GM12872 (cell line): ENCODE results near the gene NEDD9.

Source experiments
- TF ChIP-seq, protein P1 (sequence below): IDR thresholded peaks from 3 replicates; pipeline ENCODE4 v1.5.1; 2011; ENCODE audit warnings: low read depth, mild to moderate bottlenecking, low read length, moderate library complexity; ENCODE audit not compliant: insufficient read depth

NEDD9 gene

DNA sequence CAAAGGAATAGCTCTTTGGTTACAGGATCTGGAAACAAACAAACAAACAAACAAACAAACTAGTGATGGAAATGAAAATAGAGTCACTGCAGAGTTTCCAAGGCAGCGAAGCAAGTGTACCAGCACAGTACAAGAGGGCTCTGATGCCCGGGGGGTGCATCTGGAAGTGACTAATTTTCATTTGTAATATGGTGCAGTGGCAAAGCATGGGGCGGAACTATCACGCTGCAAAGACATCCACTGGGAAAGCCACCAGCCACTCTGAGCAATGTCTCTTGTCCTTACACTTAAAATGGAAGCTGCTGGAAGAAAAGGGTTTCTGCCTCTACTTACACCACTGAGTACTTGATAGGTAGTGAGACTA is 44.4 kb upstream of the NEDD9 start:
- TF ChIP-seq, protein P1, sequence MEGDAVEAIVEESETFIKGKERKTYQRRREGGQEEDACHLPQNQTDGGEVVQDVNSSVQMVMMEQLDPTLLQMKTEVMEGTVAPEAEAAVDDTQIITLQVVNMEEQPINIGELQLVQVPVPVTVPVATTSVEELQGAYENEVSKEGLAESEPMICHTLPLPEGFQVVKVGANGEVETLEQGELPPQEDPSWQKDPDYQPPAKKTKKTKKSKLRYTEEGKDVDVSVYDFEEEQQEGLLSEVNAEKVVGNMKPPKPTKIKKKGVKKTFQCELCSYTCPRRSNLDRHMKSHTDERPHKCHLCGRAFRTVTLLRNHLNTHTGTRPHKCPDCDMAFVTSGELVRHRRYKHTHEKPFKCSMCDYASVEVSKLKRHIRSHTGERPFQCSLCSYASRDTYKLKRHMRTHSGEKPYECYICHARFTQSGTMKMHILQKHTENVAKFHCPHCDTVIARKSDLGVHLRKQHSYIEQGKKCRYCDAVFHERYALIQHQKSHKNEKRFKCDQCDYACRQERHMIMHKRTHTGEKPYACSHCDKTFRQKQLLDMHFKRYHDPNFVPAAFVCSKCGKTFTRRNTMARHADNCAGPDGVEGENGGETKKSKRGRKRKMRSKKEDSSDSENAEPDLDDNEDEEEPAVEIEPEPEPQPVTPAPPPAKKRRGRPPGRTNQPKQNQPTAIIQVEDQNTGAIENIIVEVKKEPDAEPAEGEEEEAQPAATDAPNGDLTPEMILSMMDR: no peak

DNA sequence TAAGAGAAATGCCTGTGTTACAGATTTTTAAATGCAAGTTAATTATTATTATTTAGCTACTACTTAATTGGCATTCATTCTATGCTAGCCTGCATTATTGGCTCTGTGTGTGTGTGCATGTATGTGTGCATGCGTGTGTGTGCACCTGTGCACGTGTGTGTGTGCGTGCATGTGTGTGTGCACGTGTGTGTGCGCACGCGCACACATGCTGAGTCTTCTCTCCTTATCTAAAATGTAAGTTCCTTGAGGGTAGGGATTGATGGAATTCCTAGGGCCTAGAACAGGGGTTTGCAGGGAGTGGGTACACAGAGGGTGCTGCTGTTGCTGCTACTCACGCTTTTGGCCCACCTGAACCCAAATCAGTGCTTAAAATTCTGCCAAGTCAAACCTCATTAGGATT is 43.8 kb upstream of the NEDD9 start:
- TF ChIP-seq, protein P1: no peak

DNA sequence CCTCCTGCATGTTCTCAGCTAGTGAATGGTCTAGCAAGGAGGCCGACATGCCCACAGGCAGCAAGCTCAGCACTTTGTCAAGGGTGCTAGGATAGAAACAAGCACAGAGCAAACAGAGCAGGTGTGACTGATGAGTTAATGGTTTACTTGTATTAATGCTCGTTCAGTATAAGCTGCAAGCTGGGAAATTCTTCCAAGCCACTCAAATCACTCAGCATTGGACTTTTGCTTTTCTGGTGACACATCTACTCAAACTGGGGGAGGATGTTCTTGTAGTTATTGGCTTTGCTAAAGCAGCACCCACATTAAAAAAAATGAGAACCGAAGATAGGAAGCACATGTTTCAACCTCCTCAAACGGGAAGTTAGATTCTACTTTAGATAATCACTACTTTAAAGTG is 43.1 kb upstream of the NEDD9 start:
- TF ChIP-seq, protein P1: no peak

DNA sequence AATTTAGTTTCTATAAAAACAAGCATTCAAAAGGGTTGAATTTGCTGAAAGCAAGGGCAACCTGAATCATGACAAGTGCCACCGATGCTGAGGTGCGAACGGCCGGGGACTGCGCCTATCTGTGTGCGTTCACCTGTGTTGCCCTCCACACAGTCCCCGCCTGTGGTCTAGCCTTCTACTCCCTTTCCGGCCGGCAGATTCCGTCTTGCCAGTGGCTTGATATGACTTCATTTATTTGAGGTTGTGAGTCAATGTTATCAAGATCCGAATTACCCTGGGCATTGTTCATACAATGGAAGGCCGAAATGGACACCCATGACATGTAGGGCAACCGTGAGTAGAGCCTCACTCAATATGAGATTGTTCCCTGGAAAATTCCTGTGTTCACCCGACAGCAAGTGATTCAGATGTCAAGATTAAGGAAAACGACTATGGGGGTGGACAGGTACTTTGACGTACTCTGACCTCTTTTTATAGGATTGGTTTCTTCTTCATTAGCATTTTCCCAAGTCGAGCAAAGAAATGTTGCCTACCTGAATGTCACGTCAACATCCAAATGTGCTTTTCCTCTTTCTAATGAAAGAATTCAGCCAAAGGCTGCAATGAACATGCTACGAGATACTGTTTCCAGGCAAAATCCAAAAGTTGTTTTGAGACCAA is 41.1 kb upstream of the NEDD9 start:
- TF ChIP-seq, protein P1: no peak

DNA sequence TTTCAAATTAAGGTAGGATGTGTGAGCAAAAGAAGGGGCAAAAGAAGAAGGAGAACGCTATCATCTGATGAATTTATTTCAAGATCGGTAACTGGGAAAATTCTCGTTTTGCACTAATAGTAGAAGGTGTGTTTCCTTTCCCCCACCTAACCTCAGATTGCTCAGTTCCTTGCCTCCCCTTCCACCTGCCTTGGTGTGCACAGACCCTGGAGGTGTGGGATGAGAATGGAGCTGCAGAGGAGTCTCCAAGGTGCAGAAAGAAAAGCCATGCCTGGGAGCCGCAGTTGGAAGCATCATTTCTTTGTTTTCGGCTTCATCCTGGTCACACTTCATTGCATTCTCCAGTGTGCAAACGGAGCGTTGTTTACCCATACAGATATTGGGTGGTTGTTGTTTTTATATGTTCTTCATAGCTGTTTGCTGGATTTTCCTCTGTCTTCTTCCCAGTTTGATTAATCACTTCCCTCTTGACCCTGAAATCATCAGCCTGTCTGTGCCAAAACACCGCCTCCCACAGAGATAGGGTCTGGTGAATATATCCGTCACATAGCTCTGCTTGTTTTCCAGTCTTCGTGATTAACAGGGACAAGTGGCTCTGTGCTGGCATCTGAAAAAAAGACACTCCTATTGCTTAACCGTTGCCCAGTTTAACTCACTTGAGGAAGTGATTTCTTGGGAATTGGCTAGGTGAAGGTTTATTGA is 40.2 kb upstream of the NEDD9 start:
- TF ChIP-seq, protein P1: no peak

DNA sequence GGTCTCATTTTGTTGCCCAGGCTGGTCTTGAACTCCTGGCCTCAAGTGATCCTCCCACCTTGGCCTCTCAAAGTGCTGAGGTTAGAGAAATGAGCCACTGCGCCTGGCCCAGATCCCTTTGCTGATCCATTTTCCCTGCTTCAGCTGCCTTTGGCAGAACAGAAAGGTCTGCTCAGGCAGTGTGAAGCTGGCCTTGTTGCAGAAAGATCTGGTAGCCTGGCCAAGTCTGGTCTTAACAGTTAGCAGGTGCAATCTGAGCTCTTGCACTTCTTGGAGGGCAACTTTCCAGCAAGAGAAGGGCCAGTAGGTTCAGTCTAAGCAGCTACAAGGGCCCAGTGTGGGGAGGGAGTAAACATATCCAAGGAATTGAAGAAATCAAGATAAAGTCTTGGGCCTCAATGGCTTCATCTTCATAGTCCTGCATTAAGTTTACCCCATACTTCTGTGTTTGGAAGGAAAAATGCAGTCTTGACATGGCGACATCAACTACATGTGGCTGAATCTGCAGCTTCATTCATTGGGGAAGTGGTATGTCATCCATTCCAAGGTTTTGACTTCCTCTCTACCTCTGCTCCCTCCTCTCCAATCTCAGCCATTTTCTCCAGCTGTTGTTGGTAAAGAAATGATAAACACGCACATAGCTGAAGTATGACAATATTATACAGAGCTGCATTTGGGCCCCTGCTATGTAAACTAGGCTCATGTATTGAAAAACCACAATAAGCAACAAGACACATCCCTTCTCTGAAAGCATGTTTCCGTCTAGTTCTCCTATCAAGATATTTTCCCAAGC is 39.0 kb upstream of the NEDD9 start:
- TF ChIP-seq, protein P1: no peak
